ENCODE results near the gene MEN1.
"Not testable (repeated sequence)": the region's sequence is repeated elsewhere in the genome, so short reads cannot be mapped to it uniquely, and the experiment has no call there.

The MEN1 gene

GRCh38 chr11:64832467-64833197 is 22.3 kb upstream of the MEN1 start:
- no peak for DNase-seq

- DNase-seq: no peak
These were observed 21.1 kb upstream of the MEN1 start for GRCh38 chr11:64831411-64831891.

- no peak for DNase-seq
These were observed 19.3 kb upstream of the MEN1 start for GRCh38 chr11:64829536-64830251.

- DNase-seq: no peak
These were observed 17.1 kb upstream of the MEN1 start for GRCh38 chr11:64827451-64827839.

GRCh38 chr11:64826578-64827450 is 16.5 kb upstream of the MEN1 start:
- DNase-seq: no peak

GRCh38 chr11:64826062-64826461 is 15.7 kb upstream of the MEN1 start:
- no peak for DNase-seq

- no peak for DNase-seq
These were observed 13.3 kb upstream of the MEN1 start for GRCh38 chr11:64823568-64824119.

GRCh38 chr11:64817476-64817875 is 7.1 kb upstream of the MEN1 start:
- DNase-seq: no peak

GRCh38 chr11:64815433-64815832 is 5.1 kb upstream of the MEN1 start:
- not testable (repeated sequence) for DNase-seq

GRCh38 chr11:64814712-64815187 is 4.4 kb upstream of the MEN1 start:
- DNase-seq: no peak

GRCh38 chr11:64813826-64814225 is 3.5 kb upstream of the MEN1 start:
- DNase-seq: no peak

GRCh38 chr11:64810891-64811272 is 531 bp upstream of the MEN1 start:
- peak in 2 of 5 donors; percentile 41 to 54 for DNase-seq

- no peak for DNase-seq
These were observed 540 bp downstream of the MEN1 start for GRCh38 chr11:64809781-64810241.

GRCh38 chr11:64805481-64805880 is 4.9 kb downstream of the MEN1 start:
- no peak for DNase-seq

- DNase-seq: no peak
These were observed 5.8 kb downstream of the MEN1 start for GRCh38 chr11:64804346-64805210.

GRCh38 chr11:64803846-64804345 is 6.5 kb downstream of the MEN1 start:
- no peak for DNase-seq

- peak; percentile 78 to 93 (median 84) for DNase-seq
These were observed 7.0 kb downstream of the MEN1 start, which contains the start of gene MAP4K2 for GRCh38 chr11:64803158-64803845. Gene MAP4K2, minus strand, starts transcription at chr11:64803214. Its CDS starts 65 bp downstream, at chr11:64803149.

- DNase-seq: peak in 2 of 5 donors; percentile 32
These were observed 7.8 kb downstream of the MEN1 start for GRCh38 chr11:64802370-64803157.

- no peak for DNase-seq
These were observed 8.6 kb downstream of the MEN1 start for GRCh38 chr11:64801561-64802369.

Data from T-helper 1 cell (primary cell).